Thyroid gland (tissue), 4 donors: ENCODE data around the gene BRIP1. TPM values are rescaled to one million over a fixed set of nuclear protein-coding genes. Genes with fewer than 3 reads are reported as not detected.

Experiments used
- DNase-seq, 2 donors: peaks; one replicate each; pipeline ENCODE4 v3.0.0-alpha.2; 2019
- H3K27ac ChIP-seq, 3 donors: fragments of 200-600 bp; sonication (generic); 1 replicate in 2 of 3; 2 replicates in 1 of 3; pipeline ENCODE4 v1.5.1; 2016 to 2019; ENCODE audit warnings: mild to moderate bottlenecking in 1 of 3, moderate library complexity in 1 of 3
- H3K27me3 ChIP-seq: fragments of 200-600 bp; sonication (generic); one replicate; pipeline ENCODE4 v1.5.1; 2019
- H3K36me3 ChIP-seq, 2 donors: fragments of 200-600 bp; sonication (generic); one replicate each; pipeline ENCODE4 v1.5.1; 2016 to 2019
- H3K4me1 ChIP-seq, 2 donors: fragments of 200-600 bp; sonication (generic); one replicate each; pipeline ENCODE4 v1.5.1; 2017 to 2019
- H3K4me3 ChIP-seq, 3 donors: fragments of 200-600 bp; sonication (generic); replicated peaks in 1 of 3; 1 replicate in 2 of 3; 2 replicates in 1 of 3; pipeline ENCODE4 v1.5.1; 2016; ENCODE audit warnings: mild to moderate bottlenecking in 1 of 3
- H3K9me3 ChIP-seq: fragments of 200-600 bp; sonication (generic); one replicate; pipeline ENCODE4 v1.5.1; 2017
- POLR2A ChIP-seq, 2 donors: fragments of 450-650 bp; IDR thresholded peaks; one replicate each; pipeline ENCODE4 v1.6.1; 2017; ENCODE audit warnings: antibody characterized with exemption in 2 of 2, mild to moderate bottlenecking in 2 of 2, moderate library complexity in 1 of 2
- WGBS, 2 donors: methylation state at CpG; one replicate each; pipeline ENCODE4 v1.1.5; 2017; 5-methylcytosine and 5-hydroxymethylcytosine counted together
- intact Hi-C: fragments of 100-400 bp; cut with DNase I; formaldehyde crosslinking; loops from one replicate; pipeline ENCODE4 v1.15.1; 2023
- total RNA-seq, 4 donors: library from RNA; depleted of rRNA; stranded (reverse); fragments of >200 nt; gene quantifications; one replicate each; pipeline ENCODE4 v1.2.3, GENCODE V29; 2016
- TF ChIP-seq, protein P1 (sequence below), 6 experiments: fragments of 200-600 bp in 3 of 6; fragments of 450-650 bp in 3 of 6; sonication (generic) in 3 of 6; IDR thresholded peaks; one replicate each; pipeline ENCODE4 v1.5.1; 2016 to 2019; ENCODE audit warnings: antibody characterized with exemption in 6 of 6, mild to moderate bottlenecking in 2 of 6, inconsistent platforms in 1 of 6, moderate library complexity in 1 of 6

Gene BRIP1
- total RNA-seq, 4 donors from 2014 or later: 0.40 TPM; not detected in 3

- no peak for DNase-seq
- Histone ChIP-seq H3K27ac (no peak overlapping the region), H3K9me3 (no peaks in the 10 kb centered on the region), H3K4me3 (no peak overlapping the region), H3K36me3 (no peaks in the 10 kb centered on the region), H3K4me1 (no peaks in the 10 kb centered on the region), H3K27me3 (no peaks in the 10 kb centered on the region)
- intact Hi-C loops: no loop called here
- WGBS, 2 donors: 93 to 95% methylated on average over 2 of the region's 2 CpGs
- TF ChIP-seq, protein P1, sequence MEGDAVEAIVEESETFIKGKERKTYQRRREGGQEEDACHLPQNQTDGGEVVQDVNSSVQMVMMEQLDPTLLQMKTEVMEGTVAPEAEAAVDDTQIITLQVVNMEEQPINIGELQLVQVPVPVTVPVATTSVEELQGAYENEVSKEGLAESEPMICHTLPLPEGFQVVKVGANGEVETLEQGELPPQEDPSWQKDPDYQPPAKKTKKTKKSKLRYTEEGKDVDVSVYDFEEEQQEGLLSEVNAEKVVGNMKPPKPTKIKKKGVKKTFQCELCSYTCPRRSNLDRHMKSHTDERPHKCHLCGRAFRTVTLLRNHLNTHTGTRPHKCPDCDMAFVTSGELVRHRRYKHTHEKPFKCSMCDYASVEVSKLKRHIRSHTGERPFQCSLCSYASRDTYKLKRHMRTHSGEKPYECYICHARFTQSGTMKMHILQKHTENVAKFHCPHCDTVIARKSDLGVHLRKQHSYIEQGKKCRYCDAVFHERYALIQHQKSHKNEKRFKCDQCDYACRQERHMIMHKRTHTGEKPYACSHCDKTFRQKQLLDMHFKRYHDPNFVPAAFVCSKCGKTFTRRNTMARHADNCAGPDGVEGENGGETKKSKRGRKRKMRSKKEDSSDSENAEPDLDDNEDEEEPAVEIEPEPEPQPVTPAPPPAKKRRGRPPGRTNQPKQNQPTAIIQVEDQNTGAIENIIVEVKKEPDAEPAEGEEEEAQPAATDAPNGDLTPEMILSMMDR (IDR thresholded peaks at IDR 0.05): no peak
- no peak for TF ChIP-seq POLR2A (IDR thresholded peaks at IDR 0.05)
These were observed 10.5 kb downstream of the BRIP1 start for GRCh38 chr17:61852857-61853256.

GRCh38 chr17:61849674-61850073 lies 13.7 kb downstream of the BRIP1 start:
- intact Hi-C loops: no loop called here
- H3K9me3 ChIP-seq: no peaks in the 10 kb centered on the region
- no peaks in the 10 kb centered on the region for H3K27me3 ChIP-seq
- no peak overlapping the region for H3K27ac ChIP-seq
- no peak for TF ChIP-seq POLR2A (IDR thresholded peaks at IDR 0.05)
- TF ChIP-seq, protein P1 (IDR thresholded peaks at IDR 0.05): no peak
- H3K4me3 ChIP-seq: no peak overlapping the region
- DNase-seq: no peak
- no peaks in the 10 kb centered on the region for H3K36me3 ChIP-seq
- no peaks in the 10 kb centered on the region for H3K4me1 ChIP-seq

GRCh38 chr17:61848896-61849295 lies 14.4 kb downstream of the BRIP1 start:
- WGBS, 2 donors: 94 to 97% methylated on average over 2 of the region's 2 CpGs
- intact Hi-C loops: no loop called here

GRCh38 chr17:61848247-61848646 lies 15.1 kb downstream of the BRIP1 start:
- H3K36me3 ChIP-seq: no peaks in the 10 kb centered on the region
- no peak overlapping the region for H3K4me3 ChIP-seq
- H3K4me1 ChIP-seq: no peaks in the 10 kb centered on the region
- intact Hi-C loops: no loop called here
- WGBS, 2 donors: 96% methylated on average over 2 of the region's 2 CpGs
- no peaks in the 10 kb centered on the region for H3K9me3 ChIP-seq
- H3K27me3 ChIP-seq: no peaks in the 10 kb centered on the region
- H3K27ac ChIP-seq: no peak overlapping the region
- TF ChIP-seq, protein P1 (IDR thresholded peaks at IDR 0.05): no peak
- no peak for TF ChIP-seq POLR2A (IDR thresholded peaks at IDR 0.05)
- DNase-seq: no peak

More at GRCh38 chr17:61848896-61849295, 14.4 kb downstream of the BRIP1 start:
- DNase-seq: no peak
- no peak for TF ChIP-seq POLR2A (IDR thresholded peaks at IDR 0.05)
- TF ChIP-seq, protein P1 (IDR thresholded peaks at IDR 0.05): no peak
- Histone ChIP-seq H3K9me3 (no peaks in the 10 kb centered on the region), H3K27me3 (no peaks in the 10 kb centered on the region), H3K4me1 (no peaks in the 10 kb centered on the region), H3K36me3 (no peaks in the 10 kb centered on the region), H3K4me3 (no peak overlapping the region), H3K27ac (no peak overlapping the region)

- no peak for DNase-seq
- H3K27me3 ChIP-seq: no peaks in the 10 kb centered on the region
- WGBS, 2 donors: 96 to 97% methylated on average over 3 of the region's 3 CpGs
- H3K36me3 ChIP-seq: no peaks in the 10 kb centered on the region
- H3K27ac ChIP-seq: no peak overlapping the region
- no peak overlapping the region for H3K4me3 ChIP-seq
- intact Hi-C loops: no loop called here
- TF ChIP-seq, protein P1 (IDR thresholded peaks at IDR 0.05): no peak
- no peak for TF ChIP-seq POLR2A (IDR thresholded peaks at IDR 0.05)
- no peaks in the 10 kb centered on the region for H3K4me1 ChIP-seq
- no peaks in the 10 kb centered on the region for H3K9me3 ChIP-seq
These were observed 15.7 kb downstream of the BRIP1 start for GRCh38 chr17:61847659-61848058.
